HG03575 (cell line): ENCODE data around the gene PCDHGA10.
"Not testable (repeated sequence)": the region's sequence is repeated elsewhere in the genome, so short reads cannot be mapped to it uniquely, and the experiment has no call there.

Experiments used
- ATAC-seq: cut with Tn5 transposase; IDR thresholded peaks from one replicate; pipeline ENCODE4 v1.9.1; 2021; ENCODE audit not compliant: unreplicated experiment, insufficient number of reproducible peaks, low FRiP score; ENCODE audit errors: extremely low read depth

PCDHGA10 gene

DNA sequence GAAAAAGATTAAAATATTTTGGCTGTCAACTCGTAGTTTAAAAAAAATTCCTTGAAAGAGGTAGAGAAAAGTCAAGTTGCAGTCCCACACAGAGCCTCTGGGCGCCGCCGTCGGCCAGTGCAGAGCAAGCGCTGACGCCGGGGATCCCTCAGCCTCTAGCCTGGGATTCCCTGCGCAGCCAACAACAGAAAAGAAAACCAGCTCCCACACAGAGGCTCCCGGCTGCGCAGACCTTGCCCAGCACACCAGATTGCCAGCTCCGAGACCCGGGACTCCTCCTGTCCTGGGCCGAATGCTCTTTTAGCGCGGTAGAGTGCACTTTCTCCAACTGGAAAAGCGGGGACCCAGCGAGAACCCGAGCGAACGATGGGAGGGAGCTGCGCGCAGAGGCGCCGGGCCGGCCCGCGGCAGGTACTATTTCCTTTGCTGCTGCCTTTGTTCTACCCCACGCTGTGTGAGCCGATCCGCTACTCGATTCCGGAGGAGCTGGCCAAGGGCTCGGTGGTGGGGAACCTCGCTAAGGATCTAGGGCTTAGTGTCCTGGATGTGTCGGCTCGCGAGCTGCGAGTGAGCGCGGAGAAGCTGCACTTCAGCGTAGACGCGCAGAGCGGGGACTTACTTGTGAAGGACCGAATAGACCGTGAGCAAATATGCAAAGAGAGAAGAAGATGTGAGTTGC, 4.8 kb downstream of the PCDHGA10 start, which contains the start of gene PCDHGB7:
Gene PCDHGB7, plus strand, starts transcription at position 184 of the 679 bp plus-strand sequence. Its CDS starts 183 bp downstream, at position 367.
- not testable (repeated sequence) for ATAC-seq

DNA sequence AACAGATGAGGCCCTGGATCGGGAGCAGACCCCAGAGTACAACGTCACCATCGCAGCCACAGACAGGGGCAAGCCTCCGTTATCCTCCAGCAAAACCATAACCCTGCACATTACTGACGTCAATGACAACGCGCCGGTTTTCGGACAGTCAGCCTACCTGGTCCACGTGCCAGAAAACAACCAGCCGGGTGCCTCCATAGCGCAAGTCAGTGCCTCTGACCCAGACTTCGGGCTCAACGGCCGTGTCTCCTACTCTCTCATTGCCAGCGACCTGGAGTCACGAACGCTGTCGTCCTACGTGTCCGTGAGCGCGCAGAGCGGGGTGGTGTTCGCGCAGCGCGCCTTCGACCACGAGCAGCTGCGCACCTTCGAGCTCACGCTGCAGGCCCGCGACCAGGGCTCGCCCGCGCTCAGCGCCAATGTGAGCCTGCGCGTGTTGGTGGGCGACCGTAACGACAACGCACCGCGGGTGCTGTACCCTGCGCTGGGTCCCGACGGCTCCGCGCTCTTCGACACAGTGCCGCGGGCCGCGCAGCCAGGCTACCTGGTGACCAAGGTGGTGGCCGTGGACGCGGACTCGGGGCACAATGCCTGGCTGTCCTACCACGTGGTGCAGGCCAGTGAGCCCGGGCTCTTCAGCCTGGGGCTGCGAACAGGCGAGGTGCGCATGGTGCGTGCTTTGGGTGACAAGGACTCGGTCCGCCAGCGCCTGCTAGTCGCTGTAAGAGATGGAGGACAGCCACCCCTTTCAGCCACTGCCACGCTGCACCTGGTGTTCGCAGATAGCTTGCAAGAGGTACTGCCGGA, 6.5 kb downstream of the PCDHGA10 start:
- no peak for ATAC-seq

DNA sequence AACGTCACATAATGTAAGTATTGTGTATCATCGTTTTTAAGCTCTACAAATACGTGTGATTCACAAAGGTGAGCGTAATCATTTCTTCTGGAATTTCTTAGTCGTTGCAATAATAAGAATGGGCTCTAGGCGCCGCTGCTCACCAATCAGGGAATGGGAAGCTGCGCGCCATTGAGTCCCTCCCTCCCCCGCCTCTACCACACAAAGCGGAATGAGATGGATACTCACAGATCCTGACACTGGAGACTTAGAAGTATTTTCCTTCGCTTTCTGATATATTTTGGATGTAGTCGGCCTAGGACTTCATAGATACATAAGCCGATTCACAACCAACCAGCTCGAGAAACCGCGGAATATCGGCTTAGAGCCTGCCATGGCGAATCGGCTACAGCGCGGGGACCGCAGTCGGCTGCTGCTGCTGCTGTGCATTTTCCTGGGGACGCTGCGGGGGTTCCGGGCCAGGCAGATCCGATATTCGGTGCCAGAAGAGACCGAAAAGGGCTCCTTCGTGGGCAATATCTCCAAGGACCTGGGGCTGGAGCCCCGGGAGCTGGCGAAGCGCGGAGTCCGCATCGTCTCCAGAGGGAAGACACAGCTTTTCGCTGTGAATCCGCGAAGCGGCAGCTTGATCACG, 8.2 kb downstream of the PCDHGA10 start, which contains the start of gene PCDHGA11:
Gene PCDHGA11, plus strand, starts transcription at position 197 of the 634 bp plus-strand sequence. Its CDS starts 177 bp downstream, at position 374.
- no peak for ATAC-seq

DNA sequence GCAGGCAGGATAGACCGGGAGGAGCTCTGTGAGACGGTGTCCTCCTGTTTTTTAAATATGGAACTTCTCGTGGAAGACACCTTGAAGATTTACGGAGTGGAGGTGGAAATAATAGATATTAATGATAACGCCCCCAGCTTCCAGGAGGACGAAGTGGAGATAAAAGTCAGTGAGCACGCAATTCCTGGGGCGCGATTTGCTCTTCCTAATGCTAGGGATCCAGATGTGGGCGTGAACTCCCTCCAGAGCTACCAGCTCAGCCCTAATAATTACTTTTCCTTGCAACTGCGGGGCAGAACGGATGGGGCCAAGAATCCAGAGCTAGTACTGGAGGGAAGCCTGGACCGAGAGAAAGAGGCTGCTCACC, 8.7 kb downstream of the PCDHGA10 start:
- ATAC-seq = no peak

DNA sequence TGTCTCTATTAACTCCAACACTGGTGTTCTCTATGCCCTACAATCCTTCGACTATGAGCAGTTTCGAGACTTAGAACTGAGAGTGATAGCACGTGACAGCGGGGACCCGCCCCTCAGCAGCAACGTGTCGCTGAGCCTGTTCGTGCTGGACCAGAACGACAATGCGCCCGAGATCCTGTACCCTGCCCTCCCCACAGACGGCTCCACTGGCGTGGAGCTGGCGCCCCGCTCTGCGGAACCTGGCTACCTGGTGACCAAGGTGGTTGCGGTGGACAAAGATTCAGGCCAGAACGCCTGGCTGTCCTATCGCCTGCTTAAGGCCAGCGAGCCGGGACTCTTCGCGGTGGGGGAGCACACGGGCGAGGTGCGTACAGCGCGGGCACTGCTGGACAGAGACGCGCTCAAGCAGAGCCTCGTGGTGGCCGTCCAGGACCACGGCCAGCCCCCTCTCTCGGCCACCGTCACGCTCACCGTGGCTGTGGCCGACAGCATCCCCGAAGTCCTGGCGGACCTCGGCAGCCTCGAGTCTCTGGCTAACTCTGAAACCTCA, 10.0 kb downstream of the PCDHGA10 start:
- ATAC-seq = no peak

DNA sequence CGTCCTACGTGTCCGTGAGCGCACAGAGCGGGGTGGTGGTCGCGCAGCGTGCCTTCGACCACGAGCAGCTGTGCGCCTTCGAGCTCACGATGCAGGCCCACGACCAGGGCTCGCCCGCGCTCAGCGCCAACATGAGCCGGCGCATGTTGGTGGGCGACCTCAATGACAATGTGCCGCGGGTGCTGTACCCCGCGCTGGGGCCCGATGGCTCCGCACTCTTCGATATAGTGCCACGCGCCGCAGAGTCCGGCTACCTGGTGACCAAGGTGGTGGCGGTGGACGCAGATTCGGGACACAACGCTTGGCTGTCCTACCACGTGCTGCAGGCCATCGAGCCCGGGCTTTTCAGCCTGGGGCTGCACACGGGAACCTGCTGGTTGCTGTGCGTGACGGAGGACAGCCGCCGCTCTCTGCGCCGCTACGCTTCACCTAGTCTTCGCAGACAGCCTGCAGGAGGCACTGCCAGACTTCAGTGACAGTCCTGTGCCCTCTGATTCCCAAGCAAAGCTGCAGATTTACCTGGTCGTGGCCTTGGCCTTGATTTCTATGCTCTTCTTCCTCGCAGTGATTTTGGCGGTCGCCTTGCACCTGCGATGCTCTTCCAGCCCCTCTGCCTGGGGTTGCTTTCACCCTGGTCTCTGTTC, 15.1 kb downstream of the PCDHGA10 start:
- no peak for ATAC-seq

DNA sequence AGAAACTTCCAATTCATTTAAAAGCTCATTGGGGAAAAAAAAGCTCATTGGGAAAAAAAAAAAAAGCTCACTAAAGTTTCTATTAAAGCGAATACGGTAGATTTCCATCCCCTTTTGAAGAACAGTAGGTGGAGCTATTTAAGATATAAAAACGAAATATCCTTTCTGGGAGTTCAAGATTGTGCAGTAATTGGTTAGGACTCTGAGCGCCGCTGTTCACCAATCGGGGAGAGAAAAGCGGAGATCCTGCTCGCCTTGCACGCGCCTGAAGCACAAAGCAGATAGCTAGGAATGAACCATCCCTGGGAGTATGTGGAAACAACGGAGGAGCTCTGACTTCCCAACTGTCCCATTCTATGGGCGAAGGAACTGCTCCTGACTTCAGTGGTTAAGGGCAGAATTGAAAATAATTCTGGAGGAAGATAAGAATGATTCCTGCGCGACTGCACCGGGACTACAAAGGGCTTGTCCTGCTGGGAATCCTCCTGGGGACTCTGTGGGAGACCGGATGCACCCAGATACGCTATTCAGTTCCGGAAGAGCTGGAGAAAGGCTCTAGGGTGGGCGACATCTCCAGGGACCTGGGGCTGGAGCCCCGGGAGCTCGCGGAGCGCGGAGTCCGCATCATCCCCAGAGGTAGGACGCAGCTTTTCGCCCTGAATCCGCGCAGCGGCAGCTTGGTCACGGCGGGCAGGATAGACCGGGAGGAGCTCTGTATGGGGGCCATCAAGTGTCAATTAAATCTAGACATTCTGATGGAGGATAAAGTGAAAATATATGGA, 17.7 kb downstream of the PCDHGA10 start, which contains the start of gene PCDHGA12:
Gene PCDHGA12, plus strand, starts transcription at position 176 of the 782 bp plus-strand sequence. Its CDS starts 253 bp downstream, at position 429.
- peak; percentile 91 for ATAC-seq

DNA sequence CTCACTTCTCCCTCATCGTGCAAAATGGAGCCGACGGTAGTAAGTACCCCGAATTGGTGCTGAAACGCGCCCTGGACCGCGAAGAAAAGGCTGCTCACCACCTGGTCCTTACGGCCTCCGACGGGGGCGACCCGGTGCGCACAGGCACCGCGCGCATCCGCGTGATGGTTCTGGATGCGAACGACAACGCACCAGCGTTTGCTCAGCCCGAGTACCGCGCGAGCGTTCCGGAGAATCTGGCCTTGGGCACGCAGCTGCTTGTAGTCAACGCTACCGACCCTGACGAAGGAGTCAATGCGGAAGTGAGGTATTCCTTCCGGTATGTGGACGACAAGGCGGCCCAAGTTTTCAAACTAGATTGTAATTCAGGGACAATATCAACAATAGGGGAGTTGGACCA, 18.5 kb downstream of the PCDHGA10 start:
- ATAC-seq = no peak

DNA sequence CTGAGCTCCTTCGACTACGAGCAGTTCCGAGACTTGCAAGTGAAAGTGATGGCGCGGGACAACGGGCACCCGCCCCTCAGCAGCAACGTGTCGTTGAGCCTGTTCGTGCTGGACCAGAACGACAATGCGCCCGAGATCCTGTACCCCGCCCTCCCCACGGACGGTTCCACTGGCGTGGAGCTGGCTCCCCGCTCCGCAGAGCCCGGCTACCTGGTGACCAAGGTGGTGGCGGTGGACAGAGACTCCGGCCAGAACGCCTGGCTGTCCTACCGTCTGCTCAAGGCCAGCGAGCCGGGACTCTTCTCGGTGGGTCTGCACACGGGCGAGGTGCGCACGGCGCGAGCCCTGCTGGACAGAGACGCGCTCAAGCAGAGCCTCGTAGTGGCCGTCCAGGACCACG, 19.5 kb downstream of the PCDHGA10 start:
- not testable (repeated sequence) for ATAC-seq

DNA sequence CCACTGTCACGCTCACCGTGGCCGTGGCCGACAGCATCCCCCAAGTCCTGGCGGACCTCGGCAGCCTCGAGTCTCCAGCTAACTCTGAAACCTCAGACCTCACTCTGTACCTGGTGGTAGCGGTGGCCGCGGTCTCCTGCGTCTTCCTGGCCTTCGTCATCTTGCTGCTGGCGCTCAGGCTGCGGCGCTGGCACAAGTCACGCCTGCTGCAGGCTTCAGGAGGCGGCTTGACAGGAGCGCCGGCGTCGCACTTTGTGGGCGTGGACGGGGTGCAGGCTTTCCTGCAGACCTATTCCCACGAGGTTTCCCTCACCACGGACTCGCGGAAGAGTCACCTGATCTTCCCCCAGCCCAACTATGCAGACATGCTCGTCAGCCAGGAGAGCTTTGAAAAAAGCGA, 19.9 kb downstream of the PCDHGA10 start:
- not testable (repeated sequence) for ATAC-seq

DNA sequence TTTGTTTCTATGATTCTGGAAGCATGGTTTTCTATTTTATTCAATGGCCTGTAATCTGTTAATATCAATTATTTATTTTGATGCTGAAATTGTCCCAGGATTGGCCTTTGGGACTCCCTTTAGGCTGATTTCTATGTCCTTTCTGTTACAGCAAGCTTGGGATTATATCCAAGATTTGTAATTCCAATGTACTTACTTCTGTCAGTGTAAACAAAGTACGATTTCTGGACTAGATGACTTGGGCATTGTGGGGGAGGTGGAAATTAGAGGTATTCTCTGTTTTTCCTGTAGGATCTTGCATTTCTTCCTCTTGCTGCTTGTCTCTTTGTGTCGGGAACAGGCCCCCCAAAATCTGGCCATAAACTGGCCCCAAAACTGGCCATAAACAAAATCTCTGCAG, 21.2 kb downstream of the PCDHGA10 start:
- ATAC-seq = no peak

DNA sequence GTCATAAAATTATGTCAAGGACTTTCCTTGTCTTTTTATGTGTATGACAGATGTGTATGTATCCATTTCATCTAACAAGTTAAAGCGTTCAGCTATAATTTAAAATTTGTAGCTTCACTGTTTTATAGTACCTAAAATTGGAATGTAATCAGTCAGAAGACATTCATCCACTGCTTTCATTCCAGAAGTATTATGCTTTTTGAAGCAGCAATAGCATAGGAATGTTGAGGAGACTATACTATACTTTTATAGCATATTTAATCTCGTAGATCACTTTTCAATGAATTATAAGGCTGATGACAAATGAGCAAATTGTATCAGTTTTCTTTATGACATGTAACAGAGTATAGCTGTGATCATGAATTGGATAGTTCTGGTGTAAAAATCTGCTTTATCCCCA, 24.4 kb downstream of the PCDHGA10 start:
- ATAC-seq = no peak

DNA sequence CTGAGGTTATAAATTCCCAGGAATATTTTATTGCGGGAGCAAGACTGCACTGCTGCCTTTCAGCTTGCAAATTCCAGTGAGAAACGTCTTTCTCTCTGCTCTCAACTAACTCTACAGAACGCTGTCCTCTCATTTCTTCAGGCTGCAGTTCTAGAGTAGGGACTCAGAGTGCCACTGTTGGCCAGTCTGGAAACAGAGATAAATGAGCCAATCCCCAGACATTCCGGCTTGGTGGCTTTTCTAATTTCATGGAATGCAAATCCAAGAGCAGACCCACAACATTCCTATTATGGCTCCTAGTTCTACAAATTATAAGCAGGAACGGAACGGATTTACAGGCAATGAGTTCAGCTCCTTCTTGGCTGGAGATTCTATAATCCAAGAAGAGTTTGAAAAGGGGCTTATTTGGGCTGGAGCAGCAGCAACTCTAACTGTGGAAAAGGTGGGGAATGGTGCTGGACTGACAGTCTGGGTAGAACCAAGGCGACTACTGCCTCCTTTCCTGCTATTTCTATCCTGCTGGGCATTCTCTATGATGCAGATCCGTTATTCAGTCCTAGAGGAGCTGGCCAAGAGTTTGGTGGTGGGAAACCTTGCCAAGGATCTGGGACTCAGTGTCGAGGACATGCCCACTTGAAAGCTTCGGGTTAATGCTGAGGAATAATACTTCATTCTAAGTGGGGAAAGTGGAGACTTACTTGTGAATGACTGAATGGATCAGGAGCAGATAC, 26.8 kb downstream of the PCDHGA10 start:
- no peak for ATAC-seq

DNA sequence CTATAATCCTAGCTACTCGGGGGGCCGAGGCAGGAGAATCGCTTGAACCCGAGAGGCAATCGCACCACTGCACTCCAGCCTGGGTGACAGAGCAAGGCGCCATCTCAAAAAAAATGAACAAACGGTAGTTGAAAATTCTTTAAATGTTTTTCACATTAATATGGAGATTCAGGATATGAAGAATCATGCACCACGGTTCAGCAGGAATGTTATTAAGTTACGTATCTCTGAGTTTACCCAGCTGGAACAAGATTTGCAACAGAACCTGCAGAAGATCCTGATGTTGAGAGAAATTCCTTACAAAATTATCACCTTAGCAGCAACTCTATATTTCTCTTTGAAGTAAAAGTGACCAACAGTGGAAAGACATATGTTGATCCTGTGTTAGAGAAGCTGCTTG, 27.6 kb downstream of the PCDHGA10 start:
- no peak for ATAC-seq

DNA sequence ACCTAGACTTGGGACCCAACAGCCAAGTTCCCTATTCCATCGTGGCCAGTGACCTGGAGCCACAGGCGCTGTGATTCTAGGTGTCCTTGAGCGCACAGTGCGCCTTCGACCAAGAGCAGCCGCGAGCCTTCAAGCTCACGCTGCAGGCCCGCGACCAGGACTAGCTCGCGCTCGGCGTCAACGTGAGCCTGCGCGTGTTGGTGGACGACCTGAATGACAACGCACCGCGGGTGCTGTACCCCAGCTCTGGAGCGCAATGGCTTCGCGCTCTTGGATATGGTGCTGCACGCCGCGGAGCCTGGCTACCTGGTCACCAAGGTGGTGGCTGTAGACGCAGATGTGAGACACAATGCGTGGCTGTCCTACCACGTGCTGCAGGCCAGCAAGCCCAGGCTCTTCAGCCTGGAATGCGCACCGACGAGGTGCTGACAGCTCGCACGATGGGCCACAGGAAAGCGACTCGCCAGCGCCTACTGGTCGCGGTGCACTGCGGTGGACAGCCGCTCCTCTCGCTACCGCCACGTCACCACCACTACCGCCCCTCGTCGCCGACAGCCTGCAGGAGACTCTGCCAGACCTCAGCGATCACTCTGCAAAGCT, 28.9 kb downstream of the PCDHGA10 start:
- no peak for ATAC-seq

DNA sequence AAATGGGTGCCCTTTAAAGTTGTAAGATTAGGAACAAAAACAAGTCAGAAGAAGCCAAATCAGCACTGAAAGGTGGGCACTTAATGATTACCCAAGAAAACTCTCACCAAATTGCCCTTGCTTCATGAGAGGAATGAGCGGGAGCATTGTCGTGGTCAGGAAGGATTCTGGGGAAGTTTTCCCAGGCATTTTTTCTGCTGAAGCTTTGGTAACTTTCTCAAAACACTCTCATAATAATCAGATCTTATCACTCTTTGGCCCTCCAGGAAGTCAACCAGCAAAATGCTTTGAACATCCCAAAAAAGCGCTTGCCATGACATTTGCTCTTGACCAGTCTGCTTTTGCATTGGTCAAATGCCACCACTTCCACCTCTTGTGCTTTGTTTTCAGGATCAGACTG, 52.6 kb downstream of the PCDHGA10 start:
- ATAC-seq = no peak
